Lower lobe of right lung (tissue), 2 donors: Measurements from ENCODE around the gene WDR86. TPM values are rescaled to one million over a fixed set of nuclear protein-coding genes. Genes with fewer than 3 reads are reported as not detected.

Experiments used
- ATAC-seq, 2 donors: fragments of 200-7000 bp; cut with Tn5 transposase; one replicate each; pipeline ENCODE4 v1.9.1; 2020 to 2022; ENCODE audit warnings: mild to moderate bottlenecking in 2 of 2, moderate library complexity in 2 of 2
- DNase-seq: peaks from one replicate; pipeline ENCODE4 v3.0.0-alpha.2; 2020
- H3K27ac ChIP-seq: fragments of 200-600 bp; one replicate; pipeline ENCODE4 v1.8.0; 2022
- H3K27me3 ChIP-seq: fragments of 200-600 bp; one replicate; pipeline ENCODE4 v1.8.0; 2022; ENCODE audit warnings: low read depth
- H3K36me3 ChIP-seq: fragments of 200-600 bp; one replicate; pipeline ENCODE4 v1.8.0; 2022; ENCODE audit warnings: mild to moderate bottlenecking
- H3K4me1 ChIP-seq: fragments of 200-600 bp; one replicate; pipeline ENCODE4 v1.8.0; 2022
- H3K4me3 ChIP-seq: fragments of 200-600 bp; one replicate; pipeline ENCODE4 v1.8.0; 2022; ENCODE audit warnings: mild to moderate bottlenecking
- H3K9me3 ChIP-seq: fragments of 200-600 bp; one replicate; pipeline ENCODE4 v1.8.0; 2022
- intact Hi-C: fragments of 100-400 bp; cut with DNase I; formaldehyde crosslinking; loops from one replicate; pipeline ENCODE4 v1.11.0; 2022
- total RNA-seq: library from RNA; stranded (reverse); fragmentation: NEBNext Ultra II Directional; extraction: Animal tissue kit (Norgen Biotek cat#: 25700); gene quantifications from one replicate; pipeline ENCODE4 v1.2.1, GENCODE V29; 2021
- TF ChIP-seq, protein P1 (sequence below): fragments of 200-600 bp; IDR thresholded peaks from one replicate; pipeline ENCODE4 v1.8.0; 2022; ENCODE audit warnings: antibody characterized with exemption, mild to moderate bottlenecking
- donor health status: DM: no; HTN: yes; CAD: no; lungs with severe emphysema.

Gene WDR86
- total RNA-seq, 1 donor from 2014 or later, result 4.4 TPM

DNA sequence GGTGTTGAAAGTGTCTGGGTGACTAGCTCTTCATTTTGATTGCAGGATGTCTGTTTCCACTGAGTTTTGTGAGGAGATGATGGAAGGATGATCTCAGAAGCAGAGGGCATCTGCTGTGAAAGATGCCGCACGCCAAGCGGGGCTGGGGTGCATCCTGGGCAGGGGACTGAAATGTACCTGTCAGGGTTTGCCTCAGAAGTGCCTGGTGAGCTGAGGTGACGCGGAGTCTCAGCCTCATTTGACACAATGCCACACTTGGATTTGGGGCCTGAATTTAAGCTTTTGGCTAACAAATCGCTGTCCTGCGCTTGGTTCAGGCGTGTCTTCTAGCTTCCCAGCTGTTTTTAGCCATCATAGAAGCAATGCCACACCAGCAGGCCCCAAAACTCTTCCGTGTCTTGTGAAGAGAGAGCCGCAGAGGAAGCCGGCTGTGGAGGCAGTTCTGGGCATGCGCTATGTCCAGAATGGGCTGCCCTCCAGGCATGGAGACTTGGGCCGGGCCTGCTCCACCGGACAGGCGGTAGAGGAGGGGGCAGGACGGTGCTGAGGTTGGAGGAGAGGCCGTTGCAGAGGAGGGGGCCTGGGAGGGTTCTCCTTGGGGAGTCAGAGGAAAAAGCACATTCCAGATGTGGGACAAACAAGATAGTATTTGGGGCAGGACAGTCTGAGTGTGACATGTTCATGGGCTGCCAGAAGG, 31.2 kb downstream of the WDR86 start:
- intact Hi-C loops, result loop anchor here (10.0 kb wide), 1 partner anchor 66 kb away; the partner anchor contains the start of gene CRYGN
- no peak for ATAC-seq

GRCh38 chr7:151378011-151378410, 31.8 kb downstream of the WDR86 start:
- TF ChIP-seq, protein P1, sequence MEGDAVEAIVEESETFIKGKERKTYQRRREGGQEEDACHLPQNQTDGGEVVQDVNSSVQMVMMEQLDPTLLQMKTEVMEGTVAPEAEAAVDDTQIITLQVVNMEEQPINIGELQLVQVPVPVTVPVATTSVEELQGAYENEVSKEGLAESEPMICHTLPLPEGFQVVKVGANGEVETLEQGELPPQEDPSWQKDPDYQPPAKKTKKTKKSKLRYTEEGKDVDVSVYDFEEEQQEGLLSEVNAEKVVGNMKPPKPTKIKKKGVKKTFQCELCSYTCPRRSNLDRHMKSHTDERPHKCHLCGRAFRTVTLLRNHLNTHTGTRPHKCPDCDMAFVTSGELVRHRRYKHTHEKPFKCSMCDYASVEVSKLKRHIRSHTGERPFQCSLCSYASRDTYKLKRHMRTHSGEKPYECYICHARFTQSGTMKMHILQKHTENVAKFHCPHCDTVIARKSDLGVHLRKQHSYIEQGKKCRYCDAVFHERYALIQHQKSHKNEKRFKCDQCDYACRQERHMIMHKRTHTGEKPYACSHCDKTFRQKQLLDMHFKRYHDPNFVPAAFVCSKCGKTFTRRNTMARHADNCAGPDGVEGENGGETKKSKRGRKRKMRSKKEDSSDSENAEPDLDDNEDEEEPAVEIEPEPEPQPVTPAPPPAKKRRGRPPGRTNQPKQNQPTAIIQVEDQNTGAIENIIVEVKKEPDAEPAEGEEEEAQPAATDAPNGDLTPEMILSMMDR, result no peak
- no peak overlapping the region for H3K4me3 ChIP-seq
- no peak for ATAC-seq
- peaks cover 15% of the 10 kb centered on the region for H3K4me1 ChIP-seq
- H3K9me3 ChIP-seq, result no peaks in the 10 kb centered on the region
- no peak for DNase-seq
- H3K27ac ChIP-seq, result no peak overlapping the region
- peaks cover 59% of the 10 kb centered on the region for H3K36me3 ChIP-seq
- intact Hi-C loops, result loop anchor here (10.0 kb wide), 1 partner anchor 67 kb away; the partner anchor contains the start of gene CRYGN
- peaks cover 23% of the 10 kb centered on the region for H3K27me3 ChIP-seq

More for the DNA sequence above, 31.2 kb downstream of the WDR86 start:
- Histone ChIP-seq H3K27me3 (peaks cover 27% of the 10 kb centered on the region), H3K4me1 (peaks cover 15% of the 10 kb centered on the region), H3K4me3 (no peak overlapping the region), H3K36me3 (peaks cover 53% of the 10 kb centered on the region), H3K27ac (no peak overlapping the region), H3K9me3 (no peaks in the 10 kb centered on the region)
- no peak for DNase-seq
- TF ChIP-seq, protein P1, result no peak

GRCh38 chr7:151377406-151377805, 32.4 kb downstream of the WDR86 start:
- DNase-seq (no peak), ATAC-seq (no peak)
- Histone ChIP-seq H3K9me3 (no peaks in the 10 kb centered on the region), H3K27ac (no peak overlapping the region), H3K27me3 (peaks cover 17% of the 10 kb centered on the region), H3K36me3 (peaks cover 65% of the 10 kb centered on the region), H3K4me1 (peaks cover 14% of the 10 kb centered on the region), H3K4me3 (no peak overlapping the region)
- TF ChIP-seq, protein P1, result no peak
- intact Hi-C loops, result loop anchor here (10.0 kb wide), 1 partner anchor 67 kb away; the partner anchor contains the start of gene CRYGN

DNA sequence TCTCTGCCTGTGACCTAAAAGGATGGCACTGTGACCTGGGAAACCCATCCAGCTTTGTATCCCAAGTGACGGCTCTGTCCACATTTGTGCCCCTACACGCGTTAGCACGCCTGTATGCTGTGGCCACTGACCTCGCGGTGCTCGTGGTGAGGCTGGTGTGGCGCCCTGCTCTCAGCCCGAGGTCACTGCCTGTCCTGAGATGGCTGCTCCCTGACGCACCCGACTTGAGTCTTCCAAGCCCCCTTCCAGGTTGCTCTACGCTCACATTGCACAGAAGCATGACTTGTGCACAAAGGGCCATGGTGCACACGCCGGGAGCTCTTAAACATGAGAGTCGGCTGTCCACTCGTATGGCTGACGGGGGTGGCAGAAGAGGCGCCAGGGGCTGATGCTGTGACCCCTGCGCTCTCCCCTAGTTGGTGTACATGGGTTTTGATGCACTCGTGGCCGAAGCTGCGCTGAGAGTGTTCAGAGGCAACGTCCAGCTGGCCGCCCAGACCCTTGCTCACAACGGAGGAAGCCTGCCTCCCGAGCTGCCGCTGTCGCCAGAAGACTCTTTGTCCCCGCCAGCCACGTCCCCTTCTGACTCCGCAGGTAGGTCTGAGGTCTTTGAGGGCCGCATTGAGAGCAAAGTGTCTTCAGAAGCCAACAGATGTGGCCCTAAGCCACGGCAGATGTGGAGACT, 33.5 kb downstream of the WDR86 start:
- intact Hi-C loops, result loop anchor here (10.0 kb wide), 1 partner anchor 68 kb away; the partner anchor contains the start of gene CRYGN
- TF ChIP-seq, protein P1, result no peak
- H3K27me3 ChIP-seq, result peaks cover 6% of the 10 kb centered on the region
- peaks cover 4% of the 10 kb centered on the region for H3K4me1 ChIP-seq
- no peak overlapping the region for H3K27ac ChIP-seq
- H3K9me3 ChIP-seq, result no peaks in the 10 kb centered on the region
- DNase-seq (no peak), ATAC-seq (no peak)
- no peak overlapping the region for H3K4me3 ChIP-seq
- peaks cover 76% of the 10 kb centered on the region for H3K36me3 ChIP-seq

- intact Hi-C loops, result loop anchor here (10.0 kb wide), 1 partner anchor 69 kb away; the partner anchor contains the start of gene CRYGN
- H3K36me3 ChIP-seq, result peaks cover 83% of the 10 kb centered on the region
- no peak overlapping the region for H3K27ac ChIP-seq
- no peak for DNase-seq
- ATAC-seq, result no peak
- TF ChIP-seq, protein P1, result no peak
- no peaks in the 10 kb centered on the region for H3K9me3 ChIP-seq
- no peaks in the 10 kb centered on the region for H3K4me1 ChIP-seq
- H3K27me3 ChIP-seq, result no peaks in the 10 kb centered on the region
- H3K4me3 ChIP-seq, result no peak overlapping the region
Measured at GRCh38 chr7:151375530-151376217, 34.2 kb downstream of the WDR86 start.
